SU-DHL-6 (cell line): ENCODE measurements around the gene MTHFD1.

Experiments used
- H2AFZ ChIP-seq: fragments of 200-600 bp; sonication (generic); 2 replicates; pipeline ENCODE4 v1.6.1; 2014; ENCODE audit warnings: low read depth, mild to moderate bottlenecking, moderate library complexity, mixed read lengths, antibody characterized with exemption, low read length; ENCODE audit not compliant: severe bottlenecking
- H3F3A ChIP-seq: fragments of 200-600 bp; shearing (Covaris generic); 2 replicates; pipeline ENCODE4 v1.6.0; 2016; ENCODE audit warnings: antibody characterized with exemption, mild to moderate bottlenecking; ENCODE audit not compliant: insufficient read depth
- H3K27ac ChIP-seq: fragments of 200-600 bp; sonication (generic); 2 replicates; pipeline ENCODE4 v1.5.1; 2016; ENCODE audit warnings: low read depth, mild to moderate bottlenecking, low read length, moderate library complexity, mixed read lengths
- H3K27me3 ChIP-seq: fragments of 200-600 bp; sonication (generic), shearing (Covaris generic); 2 replicates; pipeline ENCODE4 v1.6.0; 2014; ENCODE audit warnings: mild to moderate bottlenecking, low read length
- H3K36me3 ChIP-seq: fragments of 200-600 bp; sonication (generic); 2 replicates; pipeline ENCODE4 v1.6.1; 2014; ENCODE audit warnings: mild to moderate bottlenecking, low read length, mixed read lengths
- H3K4me2 ChIP-seq: fragments of 300-600, 200-600 bp; shearing (Covaris generic), sonication (generic); 2 replicates; pipeline ENCODE4 v1.6.0; 2014; ENCODE audit warnings: low read length, low read depth, mild to moderate bottlenecking; ENCODE audit not compliant: poor library complexity, severe bottlenecking
- H3K4me3 ChIP-seq: fragments of 200-600 bp; sonication (generic); 2 replicates; pipeline ENCODE4 v1.5.1; 2014; ENCODE audit warnings: antibody characterized with exemption, low read length, mild to moderate bottlenecking, mixed read lengths; ENCODE audit not compliant: insufficient read depth, poor library complexity, severe bottlenecking
- H3K79me2 ChIP-seq: fragments of 200-600 bp; sonication (generic); 2 replicates; pipeline ENCODE4 v1.6.1; 2014; ENCODE audit warnings: mild to moderate bottlenecking, low read length, moderate library complexity; ENCODE audit not compliant: insufficient read depth
- H3K9ac ChIP-seq: fragments of 200-600 bp; sonication (generic); 2 replicates; pipeline ENCODE4 v1.7.0; 2014; ENCODE audit warnings: mild to moderate bottlenecking, low read length
- H3K9me2 ChIP-seq: fragments of 200-600 bp; sonication (generic); replicated peaks from 2 replicates; pipeline ENCODE4 v1.6.1; 2014; ENCODE audit warnings: low read length; ENCODE audit not compliant: insufficient read depth
- H3K9me3 ChIP-seq: fragments of 200-600 bp; sonication (generic); 2 replicates; pipeline ENCODE4 v1.6.1; 2014; ENCODE audit warnings: low read length, mixed read lengths; ENCODE audit not compliant: insufficient read depth
- H4K20me1 ChIP-seq: fragments of 200-600 bp; sonication (generic); 2 replicates; pipeline ENCODE4 v1.6.1; 2014; ENCODE audit warnings: low read depth, mild to moderate bottlenecking, antibody characterized with exemption, low read length, moderate library complexity, mixed read lengths
- CTCF ChIP-seq: fragments of 200-600 bp; sonication (generic); IDR thresholded peaks from one replicate; pipeline ENCODE4 v1.5.1; 2017; ENCODE audit warnings: antibody characterized with exemption, mild to moderate bottlenecking, low read length, moderate library complexity; ENCODE audit not compliant: insufficient read depth, poor library complexity, severe bottlenecking
- EZH2phosphoT487 ChIP-seq: fragments of 200-600 bp; sonication (generic), shearing (Covaris generic); conservative IDR thresholded peaks from 2 replicates; pipeline ENCODE4 v1.6.1; 2018; ENCODE audit warnings: mild to moderate bottlenecking, antibody characterized with exemption, low read length, moderate library complexity, mixed read lengths

MTHFD1 gene

GRCh38 chr14:64347748-64348147, 40.4 kb upstream of the MTHFD1 start:
- H2AFZ ChIP-seq = no peak overlapping the region

DNA sequence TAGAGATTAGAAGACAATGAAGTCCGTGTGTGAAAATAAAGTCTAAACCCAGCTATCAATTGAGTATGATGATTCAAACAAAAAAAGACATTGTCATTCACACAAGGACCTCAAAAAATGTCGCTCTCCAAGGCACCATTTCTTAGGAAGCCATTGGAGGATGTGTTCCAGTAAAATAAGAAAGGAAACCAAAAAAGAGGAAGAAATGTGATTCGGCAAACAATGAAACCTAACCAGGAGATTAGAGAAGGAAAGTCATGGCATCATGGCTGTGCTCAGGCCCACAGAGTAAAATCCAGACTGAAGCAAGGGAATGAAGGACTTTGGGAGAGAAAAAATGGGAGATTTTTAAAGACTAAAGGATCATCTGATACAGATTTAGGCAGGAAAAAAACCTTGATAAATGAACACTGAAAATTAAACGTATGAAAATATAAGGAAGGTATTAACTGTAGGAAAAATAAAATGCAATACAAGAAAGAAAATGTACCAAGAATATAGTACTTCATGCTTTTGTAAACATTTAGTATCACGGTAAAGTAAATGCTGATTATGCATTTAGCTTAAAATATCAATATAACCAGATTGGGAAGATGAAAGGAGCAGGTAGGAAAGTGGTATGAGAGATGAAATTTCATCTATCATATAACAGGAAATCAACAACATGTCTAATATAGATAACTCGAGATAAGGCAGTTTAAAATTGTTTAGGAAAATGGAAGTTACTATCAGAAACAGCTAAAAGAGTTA, 38.2 kb upstream of the MTHFD1 start:
- TF ChIP-seq CTCF (no peak), EZH2phosphoT487 (no peak)
- H3K27ac ChIP-seq = no peak overlapping the region
- H3F3A ChIP-seq = no peaks in the 10 kb centered on the region
- no peaks in the 10 kb centered on the region for H4K20me1 ChIP-seq
- H3K9me3 ChIP-seq = no peaks in the 10 kb centered on the region
- no peaks in the 10 kb centered on the region for H3K9me2 ChIP-seq
- no peaks in the 10 kb centered on the region for H3K27me3 ChIP-seq
- H3K36me3 ChIP-seq = no peaks in the 10 kb centered on the region
- no peak overlapping the region for H3K4me2 ChIP-seq
- no peak overlapping the region for H3K4me3 ChIP-seq
- no peak overlapping the region for H2AFZ ChIP-seq
- H3K9ac ChIP-seq = no peak overlapping the region
- H3K79me2 ChIP-seq = no peaks in the 10 kb centered on the region

More at GRCh38 chr14:64347748-64348147, 40.4 kb upstream of the MTHFD1 start:
- TF ChIP-seq EZH2phosphoT487 = no peak
- TF ChIP-seq CTCF = no peak
- Histone ChIP-seq H3K79me2 (no peaks in the 10 kb centered on the region), H3K4me3 (no peak overlapping the region), H3K27ac (no peak overlapping the region), H3K9ac (no peak overlapping the region), H3K27me3 (no peaks in the 10 kb centered on the region), H3K4me2 (no peak overlapping the region), H3K36me3 (no peaks in the 10 kb centered on the region), H3K9me2 (no peaks in the 10 kb centered on the region), H3K9me3 (no peaks in the 10 kb centered on the region), H3F3A (peaks cover 5% of the 10 kb centered on the region; the same call in 1 of the 2 replicates), H4K20me1 (no peaks in the 10 kb centered on the region)

- no peaks in the 10 kb centered on the region for H3K36me3 ChIP-seq
- no peak overlapping the region for H3K27ac ChIP-seq
- H4K20me1 ChIP-seq = no peaks in the 10 kb centered on the region
- H3K9me3 ChIP-seq = no peaks in the 10 kb centered on the region
- H2AFZ ChIP-seq = no peak overlapping the region
- no peaks in the 10 kb centered on the region for H3K9me2 ChIP-seq
- TF ChIP-seq EZH2phosphoT487 (no peak), CTCF (no peak)
- H3K4me2 ChIP-seq = no peak overlapping the region
- H3K79me2 ChIP-seq = no peaks in the 10 kb centered on the region
- no peak overlapping the region for H3K9ac ChIP-seq
- H3F3A ChIP-seq = no peaks in the 10 kb centered on the region
- no peaks in the 10 kb centered on the region for H3K27me3 ChIP-seq
- H3K4me3 ChIP-seq = no peak overlapping the region
Observed at GRCh38 chr14:64363265-64363846, 24.8 kb upstream of the MTHFD1 start.
